Tibial nerve (tissue), 4 donors: ENCODE data around the gene SMC3.

Experiments
- EP300 ChIP-seq, 2 donors: sonication (generic); formaldehyde crosslinking; IDR thresholded peaks; one replicate each; pipeline ENCODE4 v1.6.1; 2017; ENCODE audit warnings: antibody characterized with exemption in 2 of 2, mild to moderate bottlenecking in 1 of 2
- TF ChIP-seq, protein P1 (sequence below), 5 experiments: fragments of 200-600 bp in 3 of 5; fragments of 450-650 bp in 2 of 5; sonication (generic) in 3 of 5; IDR thresholded peaks; one replicate each; pipeline ENCODE4 v1.5.1; 2016 to 2019; ENCODE audit warnings: antibody characterized with exemption in 5 of 5, mild to moderate bottlenecking in 3 of 5, moderate library complexity in 2 of 5

DNA sequence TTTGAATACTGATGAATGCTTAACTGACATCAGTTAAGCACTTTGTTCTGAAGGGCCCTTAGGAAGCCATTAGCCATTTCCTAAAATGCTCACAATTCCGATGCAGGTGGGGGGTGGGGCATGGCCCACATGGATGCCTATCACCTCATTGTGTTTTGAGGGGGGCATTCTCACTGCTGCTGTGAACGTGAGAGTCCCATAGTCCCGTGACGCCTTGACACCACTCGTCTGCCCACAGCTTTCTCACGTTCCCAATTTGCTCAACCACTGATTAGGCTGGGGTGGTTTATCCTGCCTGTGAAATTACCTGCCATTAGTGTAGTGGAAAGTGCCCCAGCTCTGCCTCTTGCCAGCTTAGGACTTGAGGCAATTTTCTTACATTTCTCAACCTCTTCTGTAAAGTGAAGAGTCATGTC, 37.9 kb upstream of the SMC3 start:
- TF ChIP-seq, protein P1, sequence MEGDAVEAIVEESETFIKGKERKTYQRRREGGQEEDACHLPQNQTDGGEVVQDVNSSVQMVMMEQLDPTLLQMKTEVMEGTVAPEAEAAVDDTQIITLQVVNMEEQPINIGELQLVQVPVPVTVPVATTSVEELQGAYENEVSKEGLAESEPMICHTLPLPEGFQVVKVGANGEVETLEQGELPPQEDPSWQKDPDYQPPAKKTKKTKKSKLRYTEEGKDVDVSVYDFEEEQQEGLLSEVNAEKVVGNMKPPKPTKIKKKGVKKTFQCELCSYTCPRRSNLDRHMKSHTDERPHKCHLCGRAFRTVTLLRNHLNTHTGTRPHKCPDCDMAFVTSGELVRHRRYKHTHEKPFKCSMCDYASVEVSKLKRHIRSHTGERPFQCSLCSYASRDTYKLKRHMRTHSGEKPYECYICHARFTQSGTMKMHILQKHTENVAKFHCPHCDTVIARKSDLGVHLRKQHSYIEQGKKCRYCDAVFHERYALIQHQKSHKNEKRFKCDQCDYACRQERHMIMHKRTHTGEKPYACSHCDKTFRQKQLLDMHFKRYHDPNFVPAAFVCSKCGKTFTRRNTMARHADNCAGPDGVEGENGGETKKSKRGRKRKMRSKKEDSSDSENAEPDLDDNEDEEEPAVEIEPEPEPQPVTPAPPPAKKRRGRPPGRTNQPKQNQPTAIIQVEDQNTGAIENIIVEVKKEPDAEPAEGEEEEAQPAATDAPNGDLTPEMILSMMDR (IDR thresholded peaks at IDR 0.05) = no peak
- TF ChIP-seq EP300 (IDR thresholded peaks at IDR 0.05) = no peak
